Measurements from ENCODE around the gene BCAP29.

DNA sequence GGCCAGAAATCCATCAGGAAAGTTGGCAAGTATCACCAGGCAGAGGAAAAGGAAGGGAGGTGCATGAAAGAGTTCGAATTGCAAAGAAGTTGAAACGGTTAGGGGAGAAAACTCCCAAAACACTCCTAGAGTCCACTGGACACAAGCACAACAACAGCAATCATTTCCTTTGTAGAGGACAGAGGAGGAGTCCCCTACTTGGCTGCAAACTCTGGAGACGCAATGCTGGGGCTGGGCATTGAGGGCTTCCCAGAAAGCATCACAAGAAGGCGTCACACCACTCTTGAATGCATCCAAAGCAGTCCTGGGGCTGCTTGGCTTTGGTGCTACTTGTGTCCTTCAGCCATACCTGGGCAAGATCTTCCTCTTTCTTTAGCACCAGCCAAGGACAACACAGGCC is 62.5 kb downstream of the BCAP29 start:
- TF ChIP-seq CTCF (IDR thresholded peaks at IDR 0.05) (no peak), POLR2AphosphoS5 (IDR thresholded peaks at IDR 0.05) (no peak), EP300 (IDR thresholded peaks at IDR 0.05) (no peak), POLR2A (IDR thresholded peaks at IDR 0.05) (no peak)

Data from upper lobe of left lung (tissue), 4 donors.